Neuron (in vitro differentiated cells): ENCODE measurements around the gene YPEL5.

Experiments used
- H2AFZ ChIP-seq: one replicate; pipeline ENCODE4 v1.6.1; 2013; ENCODE audit warnings: low read depth, mild to moderate bottlenecking, inconsistent platforms, low read length, moderate library complexity
- H3K27me3 ChIP-seq: one replicate; pipeline ENCODE4 v1.6.1; 2013; ENCODE audit warnings: low read length; ENCODE audit not compliant: insufficient read depth
- H3K36me3 ChIP-seq: one replicate; pipeline ENCODE4 v1.6.1; 2013; ENCODE audit warnings: low read length; ENCODE audit not compliant: insufficient read depth
- H3K4me1 ChIP-seq: one replicate; pipeline ENCODE4 v1.6.1; 2013; ENCODE audit warnings: low read length; ENCODE audit not compliant: insufficient read depth
- H3K4me3 ChIP-seq: 2 replicates; pipeline ENCODE4 v1.5.1; 2013; ENCODE audit warnings: mild to moderate bottlenecking, low read length, moderate library complexity
- H3K9me3 ChIP-seq: one replicate; pipeline ENCODE4 v1.6.1; 2013; ENCODE audit warnings: low read length

YPEL5 gene

DNA sequence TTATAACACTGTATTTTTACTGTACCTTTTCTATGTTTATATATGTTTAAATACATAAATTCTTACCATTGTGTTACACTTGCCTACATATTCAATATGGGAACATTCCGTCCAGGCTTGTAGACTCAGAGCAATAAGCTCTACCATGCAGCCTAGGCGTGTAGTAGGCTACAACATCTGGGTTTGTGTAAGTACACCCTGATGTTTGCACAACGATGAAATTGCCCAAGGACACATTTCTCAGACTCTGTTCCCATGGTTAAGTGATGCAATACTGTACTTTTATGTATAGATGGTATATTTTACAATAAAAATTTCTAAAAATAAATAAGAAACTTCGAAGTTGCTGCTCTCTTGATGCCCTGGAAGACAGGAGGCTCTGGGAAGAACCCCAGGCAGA, 38.4 kb downstream of the YPEL5 start:
- Histone ChIP-seq H2AFZ (no peak overlapping the region), H3K9me3 (no peaks in the 10 kb centered on the region), H3K4me3 (no peak overlapping the region), H3K27me3 (peaks cover 6% of the 10 kb centered on the region), H3K4me1 (no peaks in the 10 kb centered on the region), H3K36me3 (no peaks in the 10 kb centered on the region)

DNA sequence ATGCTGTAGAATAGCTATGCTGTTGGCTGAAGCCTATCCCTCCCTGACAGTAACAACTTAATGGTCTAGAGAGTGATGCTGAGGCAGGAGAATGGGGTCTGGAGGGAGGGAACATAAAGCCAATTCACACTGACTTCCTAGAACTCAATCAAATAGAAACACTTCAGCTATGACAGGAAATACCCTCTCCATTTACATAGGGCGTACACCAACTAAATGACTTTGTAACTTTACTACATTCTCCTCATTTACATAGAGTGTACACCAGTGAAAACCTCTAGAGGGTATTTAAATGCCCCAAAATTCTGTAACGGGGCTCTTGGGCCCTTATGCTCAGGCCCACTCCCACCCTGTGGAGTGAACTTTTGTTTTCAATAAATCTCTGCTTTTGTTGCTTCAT, 41.5 kb downstream of the YPEL5 start:
- Histone ChIP-seq H3K9me3 (no peaks in the 10 kb centered on the region), H3K4me1 (peaks cover under 1% of the 10 kb centered on the region), H3K27me3 (peaks cover 4% of the 10 kb centered on the region), H2AFZ (no peak overlapping the region), H3K36me3 (no peaks in the 10 kb centered on the region), H3K4me3 (no peak overlapping the region)

DNA sequence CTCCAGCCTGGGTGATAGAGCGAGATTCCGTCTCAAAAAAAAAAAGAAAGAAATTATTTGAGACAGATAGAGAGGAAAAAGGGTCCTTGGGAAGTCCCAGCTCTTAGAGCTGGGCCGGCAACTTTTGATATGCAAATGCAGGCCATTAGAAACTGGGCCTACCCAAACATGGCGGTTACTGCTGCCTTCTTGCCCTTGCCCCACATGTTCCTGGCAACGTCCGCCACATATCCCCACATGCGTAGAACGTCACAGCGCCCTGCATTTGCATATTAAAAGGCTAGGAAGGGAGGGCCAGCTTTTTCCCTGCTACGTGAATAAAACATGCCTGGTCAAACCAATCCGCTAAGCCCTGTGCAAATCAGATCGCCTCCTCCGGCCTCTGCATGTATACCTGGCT, 43.8 kb downstream of the YPEL5 start:
- H3K4me1 ChIP-seq: peaks cover 8% of the 10 kb centered on the region
- no peaks in the 10 kb centered on the region for H3K36me3 ChIP-seq
- no peak overlapping the region for H2AFZ ChIP-seq
- H3K9me3 ChIP-seq: no peaks in the 10 kb centered on the region
- peaks cover 3% of the 10 kb centered on the region for H3K27me3 ChIP-seq
- H3K4me3 ChIP-seq: no peak overlapping the region

DNA sequence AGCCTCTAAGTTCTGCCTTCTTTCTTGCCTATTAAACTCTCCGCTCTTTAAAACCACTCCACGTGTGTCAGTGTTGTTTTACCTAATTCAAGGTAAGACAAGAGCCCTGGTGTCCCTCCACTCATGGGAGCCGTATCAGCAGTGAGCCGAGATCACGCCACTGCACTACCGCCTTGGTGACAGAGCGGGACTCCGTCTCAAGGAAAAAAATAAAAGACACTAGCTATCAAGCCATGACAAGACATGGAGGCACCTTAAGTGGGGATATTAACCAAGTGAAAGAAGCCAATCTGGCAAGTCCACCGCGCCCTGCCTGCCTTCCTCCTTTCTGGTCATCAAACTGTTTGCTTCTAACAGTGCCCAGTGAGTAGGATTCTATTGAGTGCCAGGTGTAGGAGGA, 44.3 kb downstream of the YPEL5 start:
- Histone ChIP-seq H3K36me3 (no peaks in the 10 kb centered on the region), H3K4me3 (no peak overlapping the region), H3K9me3 (no peaks in the 10 kb centered on the region), H3K4me1 (peaks cover 8% of the 10 kb centered on the region), H3K27me3 (no peaks in the 10 kb centered on the region), H2AFZ (no peak overlapping the region)

DNA sequence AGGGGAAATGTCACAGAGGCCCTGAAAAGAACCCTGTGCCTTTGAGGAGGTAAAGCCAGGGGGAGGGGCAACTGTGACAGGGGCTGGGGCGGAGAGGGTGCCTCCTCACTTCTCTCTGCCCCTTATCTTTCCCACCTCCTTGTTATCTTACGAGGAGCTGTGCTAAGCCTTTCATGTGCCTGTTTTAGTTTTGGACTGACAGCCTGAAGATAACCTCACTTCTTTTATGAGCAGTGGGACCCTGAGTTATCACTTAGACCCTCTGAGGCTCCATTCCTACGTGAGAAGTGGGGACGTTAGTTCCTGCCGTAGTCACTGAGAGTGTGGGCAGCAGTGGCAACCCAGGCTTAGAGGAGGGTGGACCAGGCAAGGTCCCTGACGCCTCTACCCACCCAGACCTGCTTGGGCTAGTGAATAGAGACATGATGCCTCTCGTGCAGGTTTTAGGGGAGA, 45.0 kb downstream of the YPEL5 start:
- Histone ChIP-seq H3K36me3 (no peaks in the 10 kb centered on the region), H3K27me3 (no peaks in the 10 kb centered on the region), H3K4me3 (no peak overlapping the region), H3K9me3 (no peaks in the 10 kb centered on the region), H3K4me1 (peaks cover 8% of the 10 kb centered on the region), H2AFZ (no peak overlapping the region)

DNA sequence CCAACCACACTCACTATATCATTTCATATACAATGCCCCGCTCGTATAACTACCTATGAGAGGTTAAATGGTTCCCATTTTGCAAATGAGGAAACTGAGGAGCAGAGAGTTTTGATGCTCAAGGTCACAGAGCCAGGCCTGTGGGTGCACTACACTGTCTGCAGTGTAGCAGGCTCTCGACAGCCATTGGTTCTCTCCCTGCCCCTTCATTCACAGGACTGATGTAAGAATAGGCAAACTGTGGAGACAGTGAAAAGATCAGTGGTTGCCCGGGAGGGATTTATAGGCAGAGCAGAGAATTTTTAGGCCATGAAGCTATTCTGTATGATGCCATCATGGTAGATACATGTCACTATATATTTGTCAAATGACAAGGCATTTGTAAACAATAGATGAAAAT, 45.5 kb downstream of the YPEL5 start:
- Histone ChIP-seq H3K4me1 (peaks cover 8% of the 10 kb centered on the region), H3K27me3 (no peaks in the 10 kb centered on the region), H3K9me3 (no peaks in the 10 kb centered on the region), H2AFZ (no peak overlapping the region), H3K36me3 (no peaks in the 10 kb centered on the region), H3K4me3 (no peak overlapping the region)

DNA sequence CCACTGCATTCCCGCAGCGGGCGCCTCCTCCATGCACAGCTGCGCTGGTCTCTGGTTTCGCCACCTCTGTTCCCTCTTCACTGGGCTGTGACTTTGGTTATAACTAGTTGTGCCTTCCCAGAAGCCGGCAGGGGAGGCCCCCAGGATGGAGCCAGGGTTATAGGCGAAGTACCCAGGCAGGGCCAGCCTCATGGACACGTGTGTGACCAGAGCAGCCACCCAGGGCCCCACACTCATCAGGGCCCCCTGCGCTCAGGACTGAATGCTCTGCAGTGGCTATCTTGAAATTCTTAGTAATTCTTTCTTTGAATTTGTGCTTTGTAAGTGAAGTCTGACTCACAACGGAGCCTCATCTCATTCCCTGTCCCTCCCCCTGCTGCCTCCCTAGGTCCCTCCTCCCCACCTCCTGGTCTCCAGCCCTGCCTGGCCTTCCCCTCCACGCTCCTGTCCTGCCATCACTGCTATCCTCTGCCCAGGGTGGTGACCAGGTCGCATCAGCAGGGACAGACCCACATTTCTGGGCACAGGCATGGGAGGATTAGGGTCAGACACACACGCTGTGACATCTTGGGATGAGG, 46.4 kb downstream of the YPEL5 start:
- Histone ChIP-seq H2AFZ (no peak overlapping the region), H3K4me3 (no peak overlapping the region), H3K4me1 (peaks cover 8% of the 10 kb centered on the region), H3K36me3 (no peaks in the 10 kb centered on the region), H3K27me3 (no peaks in the 10 kb centered on the region), H3K9me3 (no peaks in the 10 kb centered on the region)

DNA sequence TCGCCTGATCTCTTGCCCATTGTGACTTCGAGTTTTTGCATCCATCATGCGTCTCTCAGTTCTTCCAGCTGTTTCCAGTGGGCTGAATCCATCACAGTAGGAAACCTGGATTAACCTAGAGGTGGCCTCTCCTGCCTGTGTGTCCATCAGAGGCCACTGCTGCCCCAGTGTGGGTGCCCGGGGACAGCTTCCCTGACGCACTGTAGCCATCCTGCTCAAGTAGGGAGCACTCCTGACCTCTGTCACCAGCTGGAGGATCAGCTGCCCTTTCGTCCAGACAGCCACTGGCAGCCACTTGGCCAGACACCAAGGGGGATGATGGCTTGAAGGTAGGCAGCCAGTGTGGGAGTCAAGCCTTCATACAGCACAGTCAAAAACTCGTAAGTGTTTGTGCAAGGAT, 47.6 kb downstream of the YPEL5 start:
- no peaks in the 10 kb centered on the region for H3K36me3 ChIP-seq
- H3K9me3 ChIP-seq: no peaks in the 10 kb centered on the region
- H3K27me3 ChIP-seq: no peaks in the 10 kb centered on the region
- H3K4me1 ChIP-seq: peaks cover 8% of the 10 kb centered on the region
- no peak overlapping the region for H3K4me3 ChIP-seq
- no peak overlapping the region for H2AFZ ChIP-seq

DNA sequence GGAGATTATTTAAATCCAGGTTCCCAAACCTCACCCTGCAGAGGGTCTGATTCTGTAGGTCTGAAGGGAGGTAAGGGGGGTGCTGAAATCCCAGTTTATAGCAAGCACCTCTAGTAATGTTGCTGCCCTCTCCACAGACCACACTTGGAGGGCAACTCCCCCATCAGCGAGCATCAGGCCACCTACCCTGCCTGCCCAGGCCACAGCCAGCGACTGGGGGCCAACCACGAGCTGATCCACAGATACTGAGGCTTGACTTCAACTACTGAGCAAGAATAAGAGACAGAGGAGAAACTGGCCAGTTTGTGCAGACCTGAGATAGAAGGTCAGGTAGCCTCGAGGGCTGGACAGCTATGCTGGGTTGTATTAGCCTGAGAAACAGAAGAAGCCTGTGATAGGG, 48.2 kb downstream of the YPEL5 start:
- Histone ChIP-seq H3K36me3 (no peaks in the 10 kb centered on the region), H3K27me3 (no peaks in the 10 kb centered on the region), H3K9me3 (no peaks in the 10 kb centered on the region), H2AFZ (no peak overlapping the region), H3K4me3 (no peak overlapping the region), H3K4me1 (peaks cover 8% of the 10 kb centered on the region)

DNA sequence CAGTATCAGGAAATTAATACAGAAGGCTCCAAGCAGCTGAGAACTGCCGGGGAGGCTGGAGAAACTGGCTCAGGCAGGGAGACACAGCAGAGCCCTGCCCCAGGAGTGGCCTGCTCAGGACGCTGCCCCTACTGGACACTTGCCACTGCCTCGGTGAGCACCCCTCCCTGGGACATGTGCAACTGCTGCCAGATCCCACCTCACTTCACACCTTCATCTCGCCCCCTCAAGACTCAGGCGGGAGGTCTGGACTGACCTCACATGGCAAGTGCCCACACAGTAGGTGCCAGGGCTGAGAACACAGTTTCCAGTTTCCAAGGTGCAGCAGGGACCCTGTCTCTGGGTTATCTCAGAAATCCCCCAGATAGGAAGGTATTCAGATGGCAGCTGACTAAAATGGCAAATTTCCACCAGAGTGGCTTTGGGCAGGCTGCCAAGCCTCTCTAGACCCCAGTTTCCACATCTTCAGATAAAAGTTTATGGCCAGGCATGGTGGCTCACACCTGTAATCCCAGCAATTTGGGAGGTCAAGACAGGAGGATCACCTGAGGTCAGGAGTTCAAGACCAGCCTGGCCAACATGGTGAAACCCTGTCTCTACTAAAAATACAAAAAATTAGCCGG, 50.9 kb downstream of the YPEL5 start:
- Histone ChIP-seq H3K9me3 (no peaks in the 10 kb centered on the region), H3K36me3 (no peaks in the 10 kb centered on the region), H2AFZ (no peak overlapping the region), H3K4me3 (no peak overlapping the region), H3K4me1 (peaks cover 8% of the 10 kb centered on the region), H3K27me3 (no peaks in the 10 kb centered on the region)

DNA sequence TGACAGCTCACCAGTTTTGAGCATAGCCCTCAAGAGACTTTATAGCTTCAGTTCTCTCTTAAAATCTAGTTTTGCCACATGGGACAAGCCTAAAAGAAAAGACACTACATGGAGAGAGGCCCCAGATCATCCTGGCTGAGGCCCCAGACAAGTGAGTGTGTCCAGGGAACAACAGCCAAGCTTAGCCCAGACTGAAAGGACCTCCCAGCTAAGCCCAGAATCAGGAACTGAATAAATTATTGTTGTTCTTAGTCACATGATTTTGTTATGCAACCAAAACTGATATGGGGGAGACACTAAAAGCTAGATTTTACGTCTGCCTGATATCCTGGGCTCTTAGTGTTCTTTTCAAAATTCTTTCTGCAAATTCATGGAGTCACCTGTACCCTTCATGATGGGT, 55.2 kb downstream of the YPEL5 start:
- Histone ChIP-seq H2AFZ (no peak overlapping the region), H3K9me3 (no peaks in the 10 kb centered on the region), H3K4me3 (no peak overlapping the region), H3K4me1 (no peaks in the 10 kb centered on the region), H3K27me3 (peaks cover 8% of the 10 kb centered on the region), H3K36me3 (no peaks in the 10 kb centered on the region)

DNA sequence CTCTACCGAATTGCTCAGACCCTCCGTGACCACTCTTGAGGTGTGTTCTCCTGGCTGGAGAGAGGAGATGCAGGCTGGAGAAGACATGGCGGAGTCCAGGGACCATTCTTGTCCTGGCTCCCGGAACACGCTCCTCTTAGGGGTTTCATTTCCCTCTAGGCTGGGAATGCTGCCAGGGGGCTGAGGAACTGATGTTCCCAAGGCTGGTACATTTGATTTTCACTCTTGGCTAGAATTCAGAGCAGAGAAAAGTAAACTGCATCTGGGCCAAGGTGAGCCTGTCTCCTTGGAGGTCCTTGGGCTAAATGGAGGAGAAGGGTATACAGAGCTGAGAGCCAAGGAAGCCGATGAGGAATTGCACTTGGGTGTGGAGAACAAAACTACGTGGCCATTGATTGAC, 56.3 kb downstream of the YPEL5 start:
- H3K9me3 ChIP-seq: no peaks in the 10 kb centered on the region
- peaks cover 8% of the 10 kb centered on the region for H3K27me3 ChIP-seq
- H2AFZ ChIP-seq: no peak overlapping the region
- H3K36me3 ChIP-seq: no peaks in the 10 kb centered on the region
- no peaks in the 10 kb centered on the region for H3K4me1 ChIP-seq
- no peak overlapping the region for H3K4me3 ChIP-seq

DNA sequence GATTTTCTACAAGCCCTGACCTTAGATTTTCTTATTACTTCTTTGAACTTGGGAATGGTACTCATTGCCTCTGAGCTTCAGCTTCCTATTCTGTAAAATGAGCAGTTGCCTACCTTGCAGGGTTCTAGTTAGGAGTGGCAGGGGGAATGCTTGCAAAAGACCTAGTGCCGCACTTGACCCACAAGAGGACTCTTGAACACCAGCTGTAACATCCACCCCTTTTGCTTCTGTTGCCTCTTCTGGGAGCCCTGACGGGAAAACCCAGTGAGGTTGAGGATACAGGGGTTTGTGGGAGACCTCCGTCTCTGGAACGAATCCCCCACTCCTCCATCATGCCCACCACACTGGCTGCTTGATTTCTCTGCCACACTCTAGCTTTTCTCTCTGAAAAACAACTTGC, 57.5 kb downstream of the YPEL5 start:
- Histone ChIP-seq H2AFZ (no peak overlapping the region), H3K4me3 (no peak overlapping the region), H3K9me3 (no peaks in the 10 kb centered on the region), H3K27me3 (peaks cover 8% of the 10 kb centered on the region), H3K36me3 (no peaks in the 10 kb centered on the region), H3K4me1 (no peaks in the 10 kb centered on the region)

DNA sequence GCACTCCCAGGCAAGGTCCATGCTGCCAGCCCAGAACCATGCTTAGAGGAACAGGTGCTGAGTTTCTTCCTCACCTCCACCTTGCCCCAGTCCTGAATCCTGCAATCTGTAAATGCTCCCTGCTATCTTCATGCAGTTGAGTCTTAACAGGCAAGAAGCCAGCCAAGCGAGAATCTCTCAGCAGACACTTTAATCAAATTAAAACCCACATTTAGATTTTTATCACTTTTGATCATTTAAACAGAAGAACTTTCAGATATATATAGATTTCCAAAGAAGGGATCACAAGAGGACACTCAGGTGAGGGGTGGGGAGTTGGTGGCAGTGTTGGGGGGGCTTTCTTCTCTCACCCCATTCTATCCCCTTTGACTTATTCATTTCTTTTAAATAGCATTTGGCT, 58.6 kb downstream of the YPEL5 start:
- H3K27me3 ChIP-seq: peaks cover 12% of the 10 kb centered on the region
- no peaks in the 10 kb centered on the region for H3K4me1 ChIP-seq
- no peaks in the 10 kb centered on the region for H3K9me3 ChIP-seq
- no peak overlapping the region for H2AFZ ChIP-seq
- no peak overlapping the region for H3K4me3 ChIP-seq
- no peaks in the 10 kb centered on the region for H3K36me3 ChIP-seq
